ENCODE measurements around the gene LTBP1. TPM values are rescaled to one million over a fixed set of nuclear protein-coding genes. Genes with fewer than 3 reads are reported as not detected.

The LTBP1 gene
- total and polyA plus RNA-seq, 2 of the 13 experiments (the other 11 are each of a cell fraction or from before 2014, with no cell fraction given), result 0.12 to 0.22 TPM

DNA sequence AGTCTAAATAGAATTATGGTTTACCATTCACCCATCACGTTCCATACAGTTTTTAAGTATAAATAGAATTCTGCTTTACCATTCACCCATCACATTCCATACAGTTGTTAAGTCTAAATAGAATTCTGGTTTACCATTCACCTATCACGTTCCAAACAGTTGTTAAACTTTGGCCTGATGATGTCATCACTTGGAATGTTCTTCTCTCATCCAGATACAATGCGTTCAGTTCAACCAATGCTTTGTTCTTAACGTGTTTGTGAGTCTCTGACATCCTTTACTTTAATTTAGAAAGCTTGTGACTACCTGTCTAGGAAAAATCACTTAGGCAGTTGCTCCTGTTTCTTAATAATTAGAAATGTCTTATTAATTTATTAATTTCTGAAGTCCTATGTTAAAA lies 293.4 kb downstream of the LTBP1 start (continued):
- TF ChIP-seq, protein P1, sequence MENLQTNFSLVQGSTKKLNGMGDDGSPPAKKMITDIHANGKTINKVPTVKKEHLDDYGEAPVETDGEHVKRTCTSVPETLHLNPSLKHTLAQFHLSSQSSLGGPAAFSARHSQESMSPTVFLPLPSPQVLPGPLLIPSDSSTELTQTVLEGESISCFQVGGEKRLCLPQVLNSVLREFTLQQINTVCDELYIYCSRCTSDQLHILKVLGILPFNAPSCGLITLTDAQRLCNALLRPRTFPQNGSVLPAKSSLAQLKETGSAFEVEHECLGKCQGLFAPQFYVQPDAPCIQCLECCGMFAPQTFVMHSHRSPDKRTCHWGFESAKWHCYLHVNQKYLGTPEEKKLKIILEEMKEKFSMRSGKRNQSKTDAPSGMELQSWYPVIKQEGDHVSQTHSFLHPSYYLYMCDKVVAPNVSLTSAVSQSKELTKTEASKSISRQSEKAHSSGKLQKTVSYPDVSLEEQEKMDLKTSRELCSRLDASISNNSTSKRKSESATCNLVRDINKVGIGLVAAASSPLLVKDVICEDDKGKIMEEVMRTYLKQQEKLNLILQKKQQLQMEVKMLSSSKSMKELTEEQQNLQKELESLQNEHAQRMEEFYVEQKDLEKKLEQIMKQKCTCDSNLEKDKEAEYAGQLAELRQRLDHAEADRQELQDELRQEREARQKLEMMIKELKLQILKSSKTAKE (CRISPR knock-in tag; IDR thresholded peaks at IDR 0.05; ENCODE audit: borderline replicate concordance), result no peak
- TF ChIP-seq, protein P2, sequence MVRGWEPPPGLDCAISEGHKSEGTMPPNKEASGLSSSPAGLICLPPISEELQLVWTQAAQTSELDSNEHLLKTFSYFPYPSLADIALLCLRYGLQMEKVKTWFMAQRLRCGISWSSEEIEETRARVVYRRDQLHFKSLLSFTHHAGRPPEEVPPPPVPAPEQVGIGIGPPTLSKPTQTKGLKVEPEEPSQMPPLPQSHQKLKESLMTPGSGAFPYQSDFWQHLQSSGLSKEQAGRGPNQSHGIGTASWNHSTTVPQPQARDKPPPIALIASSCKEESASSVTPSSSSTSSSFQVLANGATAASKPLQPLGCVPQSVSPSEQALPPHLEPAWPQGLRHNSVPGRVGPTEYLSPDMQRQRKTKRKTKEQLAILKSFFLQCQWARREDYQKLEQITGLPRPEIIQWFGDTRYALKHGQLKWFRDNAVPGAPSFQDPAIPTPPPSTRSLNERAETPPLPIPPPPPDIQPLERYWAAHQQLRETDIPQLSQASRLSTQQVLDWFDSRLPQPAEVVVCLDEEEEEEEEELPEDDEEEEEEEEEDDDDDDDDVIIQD (CRISPR knock-in tag; IDR thresholded peaks at IDR 0.05; ENCODE audit: low read depth), result peak; percentile 78
- no peak for TF ChIP-seq ZNF775 (CRISPR knock-in tag; IDR thresholded peaks at IDR 0.05; ENCODE audit: borderline replicate concordance)
- TF ChIP-seq ZNF160 (CRISPR knock-in tag; IDR thresholded peaks at IDR 0.05), result no peak
- no peak for TF ChIP-seq NFYC (CRISPR knock-in tag; IDR thresholded peaks at IDR 0.05)

DNA sequence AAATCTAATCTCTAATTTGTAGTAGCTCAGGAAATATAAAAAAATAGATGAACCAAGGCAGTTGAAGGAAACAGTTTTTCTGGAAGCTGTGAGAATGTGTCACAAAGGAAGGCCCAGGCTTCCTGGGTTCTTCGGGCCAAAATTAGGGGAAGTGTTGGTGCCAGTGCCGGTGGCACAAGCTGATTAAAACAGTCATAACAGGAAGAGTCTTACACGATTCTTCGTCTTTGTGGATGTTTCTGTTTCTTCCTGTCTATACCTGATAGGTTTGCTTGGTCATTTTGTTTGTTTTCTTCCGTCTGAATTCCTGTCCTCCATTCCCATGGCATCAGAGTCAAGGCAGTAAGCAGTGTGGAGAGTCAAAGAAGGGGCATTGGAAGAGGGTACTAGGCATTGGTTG lies 294.3 kb downstream of the LTBP1 start:
- Histone ChIP-seq H3K9ac (ENCODE audit: insufficient read depth, low read depth, low read length) (no peak overlapping the region), H3K79me2 (ENCODE audit: insufficient read depth, low read length) (no peaks in the 10 kb centered on the region), H3K9me3 (ENCODE audit: low read length) (no peaks in the 10 kb centered on the region), H2AFZ (ENCODE audit: low read length) (no peak overlapping the region), H3K4me3 (replicated peaks in 1 of 3; ENCODE audit: insufficient read depth in 1 of 3, low read depth in 2 of 3, low read length in 3 of 3) (no peak overlapping the region), H3K36me3 (replicated peaks in 1 of 2; ENCODE audit: control insufficient read depth in 1 of 2, insufficient read depth in 2 of 2, low read length in 2 of 2) (no peaks in the 10 kb centered on the region), H3K4me2 (ENCODE audit: low read depth, low read length) (no peak overlapping the region), H3K27me3 (ENCODE audit: control insufficient read depth in 1 of 2, insufficient read depth in 2 of 2, low read length in 2 of 2) (no peaks in the 10 kb centered on the region), H3K27ac (ENCODE audit: extremely low read length, insufficient read depth, low read length) (no peak overlapping the region), H3K4me1 (ENCODE audit: insufficient read depth, low read length) (0 out of 2 replicates have a peak, but pooled peaks cover 4% of the 10 kb centered on the region), H4K20me1 (ENCODE audit: insufficient read depth, low read length) (no peaks in the 10 kb centered on the region)
- no peak for TF ChIP-seq ZBTB7B (CRISPR knock-in tag; IDR thresholded peaks at IDR 0.05)
- TF ChIP-seq MIER2 (CRISPR knock-in tag; IDR thresholded peaks at IDR 0.05), result no peak
- no peak for TF ChIP-seq ETV6 (CRISPR knock-in tag; conservative IDR thresholded peaks at IDR 0.05)
- TF ChIP-seq RCOR2 (CRISPR knock-in tag; IDR thresholded peaks at IDR 0.05), result no peak
- TF ChIP-seq ZFAT (CRISPR knock-in tag; conservative IDR thresholded peaks at IDR 0.05), result no peak
- TF ChIP-seq, protein P3, sequence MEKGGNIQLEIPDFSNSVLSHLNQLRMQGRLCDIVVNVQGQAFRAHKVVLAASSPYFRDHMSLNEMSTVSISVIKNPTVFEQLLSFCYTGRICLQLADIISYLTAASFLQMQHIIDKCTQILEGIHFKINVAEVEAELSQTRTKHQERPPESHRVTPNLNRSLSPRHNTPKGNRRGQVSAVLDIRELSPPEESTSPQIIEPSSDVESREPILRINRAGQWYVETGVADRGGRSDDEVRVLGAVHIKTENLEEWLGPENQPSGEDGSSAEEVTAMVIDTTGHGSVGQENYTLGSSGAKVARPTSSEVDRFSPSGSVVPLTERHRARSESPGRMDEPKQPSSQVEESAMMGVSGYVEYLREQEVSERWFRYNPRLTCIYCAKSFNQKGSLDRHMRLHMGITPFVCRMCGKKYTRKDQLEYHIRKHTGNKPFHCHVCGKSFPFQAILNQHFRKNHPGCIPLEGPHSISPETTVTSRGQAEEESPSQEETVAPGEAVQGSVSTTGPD (CRISPR knock-in tag; IDR thresholded peaks at IDR 0.05), result no peak
- no peak for TF ChIP-seq XBP1 (CRISPR knock-in tag; IDR thresholded peaks at IDR 0.05)
- TF ChIP-seq TMF1 (CRISPR knock-in tag; IDR thresholded peaks at IDR 0.05; ENCODE audit: low read depth), result no peak
- no peak for TF ChIP-seq ZNF24 (IDR thresholded peaks at IDR 0.05)
- TF ChIP-seq, protein P4, sequence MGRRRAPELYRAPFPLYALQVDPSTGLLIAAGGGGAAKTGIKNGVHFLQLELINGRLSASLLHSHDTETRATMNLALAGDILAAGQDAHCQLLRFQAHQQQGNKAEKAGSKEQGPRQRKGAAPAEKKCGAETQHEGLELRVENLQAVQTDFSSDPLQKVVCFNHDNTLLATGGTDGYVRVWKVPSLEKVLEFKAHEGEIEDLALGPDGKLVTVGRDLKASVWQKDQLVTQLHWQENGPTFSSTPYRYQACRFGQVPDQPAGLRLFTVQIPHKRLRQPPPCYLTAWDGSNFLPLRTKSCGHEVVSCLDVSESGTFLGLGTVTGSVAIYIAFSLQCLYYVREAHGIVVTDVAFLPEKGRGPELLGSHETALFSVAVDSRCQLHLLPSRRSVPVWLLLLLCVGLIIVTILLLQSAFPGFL (CRISPR knock-in tag; IDR thresholded peaks at IDR 0.05), result no peak
- no peak for TF ChIP-seq ZNF724P (CRISPR knock-in tag; IDR thresholded peaks at IDR 0.05; ENCODE audit: borderline replicate concordance)
- no peak for TF ChIP-seq ZNF33B (CRISPR knock-in tag; IDR thresholded peaks at IDR 0.05)
- TF ChIP-seq MAZ (IDR thresholded peaks at IDR 0.05; ENCODE audit: borderline replicate concordance, low read depth, low read length), result no peak
- TF ChIP-seq MAZ (CRISPR knock-in tag; IDR thresholded peaks at IDR 0.05; ENCODE audit: low read depth), result no peak
- no peak for TF ChIP-seq GATAD1 (CRISPR knock-in tag; IDR thresholded peaks at IDR 0.05)
- POLR2A ChIA-PET, result no interaction called here
- ATAC-seq (no peak), FAIRE-seq (no peak), DNase-seq (ENCODE audit: low spot score) (no peak)
- CTCF ChIA-PET (ENCODE audit: low intra/inter-chr PET ratio, low total read pairs), result no interaction called here
- WGBS (ENCODE audit: low lambda C conversion rate), result 46% methylated on average over 5 of the region's 5 CpGs
- no TSS peak for BruUV-seq (replicated peaks)
- intact Hi-C loops (cut with micrococcal nuclease; ENCODE audit: unreplicated experiment), result no loop called here
- in situ Hi-C loops (cut with HindIII; ENCODE audit: extremely low pct_ligation_motif_present, low pct_unique_long_range_greater_than_20kb), result no loop called here

All from HepG2 (cell line).